Upper lobe of left lung (tissue), 6 donors: ENCODE results near the gene MFSD8. TPM values are rescaled to one million over a fixed set of nuclear protein-coding genes. Genes with fewer than 3 reads are reported as not detected.
A peak's percentile ranks its signal among the peaks of the same experiment; 100 is the strongest.
"Not testable (repeated sequence)": the region's sequence is repeated elsewhere in the genome, so short reads cannot be mapped to it uniquely, and the experiment has no call there.

Source experiments
- ATAC-seq, 2 donors: fragments of 200-7000 bp; cut with Tn5 transposase; one replicate each; pipeline ENCODE4 v1.9.1; 2022; ENCODE audit warnings: mild to moderate bottlenecking in 2 of 2, moderate library complexity in 2 of 2; ENCODE audit not compliant: low FRiP score in 2 of 2
- DNase-seq, 2 donors: peaks; one replicate each; pipeline ENCODE4 v3.0.0-alpha.2; 2019 to 2020
- H3K27ac ChIP-seq, 4 donors: fragments of 200-600 bp; sonication (generic); one replicate each; pipeline ENCODE4 v1.5.1; 2016 to 2019
- H3K27me3 ChIP-seq, 4 donors: fragments of 200-600 bp; sonication (generic); one replicate each; pipeline ENCODE4 v1.5.1; 2017 to 2019
- H3K36me3 ChIP-seq, 4 donors: fragments of 200-600 bp; sonication (generic); one replicate each; pipeline ENCODE4 v1.5.1; 2016 to 2019
- H3K4me1 ChIP-seq, 4 donors: fragments of 200-600 bp; sonication (generic); one replicate each; pipeline ENCODE4 v1.5.1; 2018 to 2019
- H3K4me3 ChIP-seq, 4 donors: fragments of 200-600 bp; sonication (generic); one replicate each; pipeline ENCODE4 v1.5.1; 2017 to 2019; ENCODE audit warnings: mild to moderate bottlenecking in 2 of 4, moderate library complexity in 1 of 4
- H3K9me3 ChIP-seq, 4 donors: fragments of 200-600 bp; sonication (generic); one replicate each; pipeline ENCODE4 v1.5.1; 2018 to 2019
- CTCF ChIP-seq, 6 experiments: fragments of 450-650 bp in 4 of 6; fragments of 200-600 bp in 2 of 6; sonication (generic) in 2 of 6; IDR thresholded peaks; one replicate each; pipeline ENCODE4 v1.5.1; 2016 to 2019; ENCODE audit warnings: antibody characterized with exemption in 6 of 6
- EP300 ChIP-seq, 4 donors: sonication (generic); formaldehyde crosslinking; IDR thresholded peaks; one replicate each; pipeline ENCODE4 v1.5.1; 2017; ENCODE audit warnings: antibody characterized with exemption in 4 of 4, control low read depth in 2 of 4
- POLR2A ChIP-seq, 4 donors: fragments of 450-650 bp; IDR thresholded peaks; one replicate each; pipeline ENCODE4 v1.5.1; 2016 to 2017; ENCODE audit warnings: antibody characterized with exemption in 4 of 4, mild to moderate bottlenecking in 2 of 4
- POLR2AphosphoS5 ChIP-seq, 2 donors: sonication (generic); formaldehyde crosslinking; IDR thresholded peaks; one replicate each; pipeline ENCODE4 v1.5.1; 2017; ENCODE audit warnings: antibody characterized with exemption in 2 of 2
- WGBS, 2 donors: methylation state at CpG; one replicate each; pipeline ENCODE4 v1.1.5; 2017 to 2018; 5-methylcytosine and 5-hydroxymethylcytosine counted together
- total RNA-seq, 6 donors: library from RNA; depleted of rRNA in 4 of 6; stranded (reverse); fragments of >200 nt in 4 of 6; gene quantifications; one replicate each; pipeline versions ENCODE4 v1.1.0 to v1.2.1, GENCODE V29; 2016 to 2021
- donor health status: DM: no; HTN: no; CAD: no; lungs with moderate emphysema.
- donor health status: DM: no; HTN: yes; CAD: no; lungs with severe emphysema.

Gene MFSD8
- 10 to 100 TPM; 16.1 to 46.1 (median 23.8) TPM for total RNA-seq

GRCh38 chr4:127965062-127965802 lies at the start of gene MFSD8, which contains the start of gene ABHD18:
Gene MFSD8, minus strand, starts transcription at chr4:127965173. Its CDS starts 40 bp downstream, at chr4:127965133.
Gene ABHD18, plus strand, starts transcription at chr4:127965406. Its CDS starts 17,550 bp downstream, at chr4:127982956.
- peak; percentile 98 to 100 for DNase-seq
- WGBS, 2 donors, result 1% methylated on average over 59 of the region's 69 CpGs; no CpG with 5 or more reads in 1 of the 2 donors
- TF ChIP-seq CTCF (IDR thresholded peaks at IDR 0.05) (peak; percentile 18 to 78 (median 56)), POLR2AphosphoS5 (IDR thresholded peaks at IDR 0.05) (peak; percentile 70 to 94), EP300 (IDR thresholded peaks at IDR 0.05) (peak in 1 of 4 donors; percentile 44), POLR2A (IDR thresholded peaks at IDR 0.05) (peak in 2 of 4 donors; percentile 78 to 86)
- Histone ChIP-seq H3K4me1 (peaks cover 0 to 20% (median 12%) of the 10 kb centered on the region in 4 donors), H3K27ac (peak within 1 kb of the TSS; percentile 89 to 98 (median 96)), H3K9me3 (no peaks in the 10 kb centered on the region), H3K27me3 (no peaks in the 10 kb centered on the region), H3K36me3 (no peaks in the 10 kb centered on the region), H3K4me3 (peak within 1 kb of the TSS; percentile 69 to 98 (median 82))
- peak; percentile 100 for ATAC-seq

GRCh38 chr4:128009428-128009827 lies 44.5 kb upstream of the MFSD8 start:
- peaks cover 0 to 21% (median 6%) of the 10 kb centered on the region in 4 donors for H3K36me3 ChIP-seq
- H3K27ac ChIP-seq, result no peak overlapping the region
- no peak for DNase-seq
- H3K4me3 ChIP-seq, result no peak overlapping the region
- 75 to 79% methylated on average over 3 of the region's 3 CpGs for WGBS, 2 donors
- no peaks in the 10 kb centered on the region for H3K4me1 ChIP-seq
- no peaks in the 10 kb centered on the region for H3K9me3 ChIP-seq
- ATAC-seq, result no peak
- no peaks in the 10 kb centered on the region for H3K27me3 ChIP-seq
- TF ChIP-seq POLR2A (IDR thresholded peaks at IDR 0.05), result no peak
- no peak for TF ChIP-seq CTCF (IDR thresholded peaks at IDR 0.05)
- TF ChIP-seq POLR2AphosphoS5 (IDR thresholded peaks at IDR 0.05), result no peak
- no peak for TF ChIP-seq EP300 (IDR thresholded peaks at IDR 0.05)

- TF ChIP-seq POLR2A (IDR thresholded peaks at IDR 0.05), result no peak
- H3K9me3 ChIP-seq, result no peaks in the 10 kb centered on the region
- no peak for ATAC-seq
- 90 to 92% methylated on average over 5 of the region's 5 CpGs for WGBS, 2 donors
- H3K27me3 ChIP-seq, result no peaks in the 10 kb centered on the region
- no peak overlapping the region for H3K4me3 ChIP-seq
- H3K4me1 ChIP-seq, result no peaks in the 10 kb centered on the region
- no peak overlapping the region for H3K27ac ChIP-seq
- H3K36me3 ChIP-seq, result peaks cover 0 to 11% (median 5%) of the 10 kb centered on the region in 4 donors
- DNase-seq, result no peak
Measured at GRCh38 chr4:128006592-128006991, 41.6 kb upstream of the MFSD8 start.

- H3K4me1 ChIP-seq, result no peaks in the 10 kb centered on the region
- WGBS, 2 donors, result 84 to 85% methylated on average over 8 of the region's 8 CpGs
- no peaks in the 10 kb centered on the region for H3K27me3 ChIP-seq
- H3K9me3 ChIP-seq, result peaks cover 0 to 5% (median 2%) of the 10 kb centered on the region in 4 donors
- H3K4me3 ChIP-seq, result no peak overlapping the region
- ATAC-seq, result peak in 1 of 2 donors; percentile 55
- peaks cover 0 to 7% (median 2%) of the 10 kb centered on the region in 4 donors for H3K36me3 ChIP-seq
- H3K27ac ChIP-seq, result no peak overlapping the region
- DNase-seq, result peak in 1 of 2 donors; percentile 41
- TF ChIP-seq EP300 (IDR thresholded peaks at IDR 0.05) (no peak), CTCF (IDR thresholded peaks at IDR 0.05) (peak in 2 of 6 experiments; percentile 16 to 23)
Measured at GRCh38 chr4:127997534-127998388, 32.8 kb upstream of the MFSD8 start.

GRCh38 chr4:127996521-127996920 lies 31.5 kb upstream of the MFSD8 start:
- 90 to 100% methylated on average over 6 of the region's 6 CpGs for WGBS, 2 donors
- not testable (repeated sequence) for H3K27ac ChIP-seq, H3K9me3 ChIP-seq, H3K27me3 ChIP-seq, H3K4me1 ChIP-seq, H3K36me3 ChIP-seq, DNase-seq, ATAC-seq, H3K4me3 ChIP-seq
